ENCODE measurements around the gene LY6G6C.

GRCh38 chr6:31707701-31708100, 13.8 kb downstream of the LY6G6C start:
- no peak for TF ChIP-seq CTCF (IDR thresholded peaks at IDR 0.05; ENCODE audit: insufficient read depth, low read length)
- TF ChIP-seq REST (IDR thresholded peaks at IDR 0.05; ENCODE audit: insufficient replicate concordance, low read depth) = no peak
- no peak for TF ChIP-seq POLR2AphosphoS5 (IDR thresholded peaks at IDR 0.05; ENCODE audit: low read depth)
- TF ChIP-seq SPI1 (IDR thresholded peaks at IDR 0.05; ENCODE audit: borderline replicate concordance, low read depth) = no peak
